Esophagus muscularis mucosa (tissue), 3 donors: ENCODE data around the gene ISY1.

ENCODE experiments used
- POLR2A ChIP-seq: fragments of 450-650 bp; IDR thresholded peaks from one replicate; pipeline ENCODE4 v1.6.1; 2017; ENCODE audit warnings: antibody characterized with exemption, moderate library complexity, mild to moderate bottlenecking, low read depth
- TF ChIP-seq, protein P1 (sequence below), 3 experiments: fragments of 200-600 bp in 2 of 3; fragments of 450-650 bp in 1 of 3; sonication (generic) in 2 of 3; IDR thresholded peaks; one replicate each; pipeline ENCODE4 v1.5.1; 2017 to 2019; ENCODE audit warnings: antibody characterized with exemption in 3 of 3, mild to moderate bottlenecking in 2 of 3, moderate library complexity in 1 of 3

DNA sequence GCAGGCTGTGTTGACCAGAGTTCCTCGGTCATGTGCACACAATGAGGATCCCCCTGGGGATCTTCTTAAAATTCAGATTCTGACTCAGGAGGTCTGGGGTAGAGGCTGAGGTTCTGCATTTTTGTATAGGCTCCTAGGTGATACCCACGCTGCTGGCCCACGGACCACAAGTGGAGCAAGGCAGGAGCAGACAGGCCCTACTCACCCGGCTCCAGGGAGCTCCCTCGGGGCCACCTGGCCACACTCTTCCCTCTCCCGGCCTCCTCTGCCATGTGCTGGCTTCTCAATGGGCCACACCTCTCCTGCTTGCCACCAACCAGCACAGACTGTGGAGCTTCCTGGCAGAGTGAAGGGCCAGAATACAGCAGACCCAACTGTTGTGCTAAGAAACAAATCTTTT is 76.4 kb downstream of the ISY1 start:
- TF ChIP-seq, protein P1, sequence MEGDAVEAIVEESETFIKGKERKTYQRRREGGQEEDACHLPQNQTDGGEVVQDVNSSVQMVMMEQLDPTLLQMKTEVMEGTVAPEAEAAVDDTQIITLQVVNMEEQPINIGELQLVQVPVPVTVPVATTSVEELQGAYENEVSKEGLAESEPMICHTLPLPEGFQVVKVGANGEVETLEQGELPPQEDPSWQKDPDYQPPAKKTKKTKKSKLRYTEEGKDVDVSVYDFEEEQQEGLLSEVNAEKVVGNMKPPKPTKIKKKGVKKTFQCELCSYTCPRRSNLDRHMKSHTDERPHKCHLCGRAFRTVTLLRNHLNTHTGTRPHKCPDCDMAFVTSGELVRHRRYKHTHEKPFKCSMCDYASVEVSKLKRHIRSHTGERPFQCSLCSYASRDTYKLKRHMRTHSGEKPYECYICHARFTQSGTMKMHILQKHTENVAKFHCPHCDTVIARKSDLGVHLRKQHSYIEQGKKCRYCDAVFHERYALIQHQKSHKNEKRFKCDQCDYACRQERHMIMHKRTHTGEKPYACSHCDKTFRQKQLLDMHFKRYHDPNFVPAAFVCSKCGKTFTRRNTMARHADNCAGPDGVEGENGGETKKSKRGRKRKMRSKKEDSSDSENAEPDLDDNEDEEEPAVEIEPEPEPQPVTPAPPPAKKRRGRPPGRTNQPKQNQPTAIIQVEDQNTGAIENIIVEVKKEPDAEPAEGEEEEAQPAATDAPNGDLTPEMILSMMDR (IDR thresholded peaks at IDR 0.05): no peak
- TF ChIP-seq POLR2A: no peak
